Right atrium auricular region (tissue), 2 donors: ENCODE data around the gene DDX51. TPM values are rescaled to one million over a fixed set of nuclear protein-coding genes. Genes with fewer than 3 reads are reported as not detected.

Source experiments
- DNase-seq: peaks from one replicate; pipeline ENCODE4 v3.0.0-alpha.2; 2019; ENCODE audit warnings: low spot score
- H3K27ac ChIP-seq, 2 donors: fragments of 200-600 bp; sonication (generic); 1 replicate in 1 of 2; 2 replicates in 1 of 2; pipeline ENCODE4 v1.5.1; 2016 to 2019
- H3K27me3 ChIP-seq, 2 donors: fragments of 200-600 bp; sonication (generic); one replicate each; pipeline versions ENCODE4 v1.5.1 to v1.6.0; 2017 to 2019
- H3K36me3 ChIP-seq: fragments of 200-600 bp; sonication (generic); one replicate; pipeline ENCODE4 v1.5.1; 2016
- H3K4me1 ChIP-seq, 2 donors: fragments of 200-600 bp; sonication (generic); one replicate each; pipeline versions ENCODE4 v1.5.1 to v1.6.0; 2017 to 2019
- H3K4me3 ChIP-seq, 2 donors: fragments of 200-600 bp; sonication (generic); 1 replicate in 1 of 2; 2 replicates in 1 of 2; pipeline ENCODE4 v1.5.1; 2017 to 2019; ENCODE audit warnings: mild to moderate bottlenecking in 1 of 2, moderate library complexity in 1 of 2
- H3K9me3 ChIP-seq, 2 donors: fragments of 200-600 bp; sonication (generic); one replicate each; pipeline ENCODE4 v1.5.1; 2019
- CTCF ChIP-seq, 2 donors: fragments of 200-600 bp; sonication (generic); IDR thresholded peaks; one replicate each; pipeline ENCODE4 v1.5.1; 2019; ENCODE audit warnings: antibody characterized with exemption in 2 of 2
- total RNA-seq, 2 donors: library from RNA; depleted of rRNA; stranded (reverse); fragments of >200 nt; gene quantifications; one replicate each; pipeline ENCODE4 v1.1.0, GENCODE V29; 2016

The DDX51 gene
- total RNA-seq, 2 donors from 2014 or later, result 6.6 to 8.0 TPM

GRCh38 chr12:132158677-132159554 is 14.8 kb upstream of the DDX51 start:
- no peaks in the 10 kb centered on the region for H3K9me3 ChIP-seq
- peaks cover 0 to 5% of the 10 kb centered on the region in 2 donors for H3K4me1 ChIP-seq
- H3K36me3 ChIP-seq, result peaks cover 8% of the 10 kb centered on the region
- no peak for TF ChIP-seq CTCF (IDR thresholded peaks at IDR 0.05)
- no peaks in the 10 kb centered on the region for H3K27me3 ChIP-seq
- no peak for DNase-seq
- no peak overlapping the region for H3K4me3 ChIP-seq
- H3K27ac ChIP-seq, result no peak overlapping the region

GRCh38 chr12:132157733-132158409 is 13.8 kb upstream of the DDX51 start:
- H3K4me3 ChIP-seq, result no peak overlapping the region
- DNase-seq, result no peak
- peaks cover 8% of the 10 kb centered on the region for H3K36me3 ChIP-seq
- no peaks in the 10 kb centered on the region for H3K9me3 ChIP-seq
- no peak overlapping the region for H3K27ac ChIP-seq
- TF ChIP-seq CTCF (IDR thresholded peaks at IDR 0.05), result no peak
- H3K27me3 ChIP-seq, result no peaks in the 10 kb centered on the region
- peaks cover 0 to 9% of the 10 kb centered on the region in 2 donors for H3K4me1 ChIP-seq

- no peak for TF ChIP-seq CTCF (IDR thresholded peaks at IDR 0.05)
- peaks cover 8% of the 10 kb centered on the region for H3K36me3 ChIP-seq
- no peaks in the 10 kb centered on the region for H3K9me3 ChIP-seq
Observed at GRCh38 chr12:132156573-132157325, 12.6 kb upstream of the DDX51 start.

GRCh38 chr12:132155771-132156572 is 11.9 kb upstream of the DDX51 start:
- no peak for DNase-seq
- peaks cover 0 to 9% of the 10 kb centered on the region in 2 donors for H3K4me1 ChIP-seq
- TF ChIP-seq CTCF (IDR thresholded peaks at IDR 0.05), result no peak
- H3K9me3 ChIP-seq, result no peaks in the 10 kb centered on the region
- H3K27me3 ChIP-seq, result no peaks in the 10 kb centered on the region
- H3K4me3 ChIP-seq, result no peak overlapping the region
- H3K36me3 ChIP-seq, result peaks cover 8% of the 10 kb centered on the region
- no peak overlapping the region for H3K27ac ChIP-seq

More at GRCh38 chr12:132156573-132157325, 12.6 kb upstream of the DDX51 start:
- no peak overlapping the region for H3K4me3 ChIP-seq
- DNase-seq, result no peak
- peaks cover 0 to 9% of the 10 kb centered on the region in 2 donors for H3K4me1 ChIP-seq
- no peaks in the 10 kb centered on the region for H3K27me3 ChIP-seq
- H3K27ac ChIP-seq, result no peak overlapping the region
